H9 (cell line): ENCODE measurements around the gene NIN. TPM values are rescaled to one million over a fixed set of nuclear protein-coding genes. Genes with fewer than 3 reads are reported as not detected.

Experiments
- DNase-seq: peaks from one replicate; pipeline ENCODE4 v3.0.0-alpha.2; 2017
- H2AFZ ChIP-seq: one replicate; pipeline ENCODE4 v1.6.1; 2013; ENCODE audit warnings: mild to moderate bottlenecking, low read length, control low read depth, moderate library complexity
- H2AK5ac ChIP-seq: 2 replicates; pipeline ENCODE4 v1.6.1; 2013; ENCODE audit warnings: low read length, control low read depth, mixed read lengths; ENCODE audit not compliant: insufficient read length
- H2BK120ac ChIP-seq: one replicate; pipeline ENCODE4 v1.6.1; 2013; ENCODE audit warnings: low read depth, mild to moderate bottlenecking, low read length, control low read depth, inconsistent platforms; ENCODE audit not compliant: poor library complexity, severe bottlenecking
- H2BK12ac ChIP-seq: 2 replicates; pipeline ENCODE4 v1.6.1; 2013; ENCODE audit warnings: low read length, control low read depth, mixed read lengths, low read depth; ENCODE audit not compliant: insufficient read length
- H2BK15ac ChIP-seq: 2 replicates; pipeline ENCODE4 v1.6.1; 2013; ENCODE audit warnings: low read depth, low read length, control low read depth
- H2BK20ac ChIP-seq: one replicate; pipeline ENCODE4 v1.6.1; 2013; ENCODE audit warnings: low read depth, mild to moderate bottlenecking, low read length, control low read depth, inconsistent platforms; ENCODE audit not compliant: poor library complexity, severe bottlenecking
- H2BK5ac ChIP-seq: 2 replicates; pipeline ENCODE4 v1.6.1; 2013; ENCODE audit warnings: low read length, control low read depth, mixed read lengths; ENCODE audit not compliant: insufficient read length
- H3K14ac ChIP-seq: 2 replicates; pipeline ENCODE4 v1.6.1; 2013; ENCODE audit warnings: low read length, control low read depth; ENCODE audit not compliant: insufficient read depth
- H3K18ac ChIP-seq: 2 replicates; pipeline ENCODE4 v1.6.1; 2013; ENCODE audit warnings: low read depth, mild to moderate bottlenecking, mixed read lengths, low read length, control low read depth; ENCODE audit not compliant: insufficient read length
- H3K23ac ChIP-seq: 2 replicates; pipeline ENCODE4 v1.6.1; 2013; ENCODE audit warnings: low read length, control low read depth, mixed read lengths, low read depth; ENCODE audit not compliant: insufficient read length
- H3K23me2 ChIP-seq: 2 replicates; pipeline ENCODE4 v1.6.1; 2013; ENCODE audit warnings: low read depth, mild to moderate bottlenecking, mixed read lengths, low read length, control low read depth; ENCODE audit not compliant: insufficient read length, poor library complexity, severe bottlenecking
- H3K27ac ChIP-seq: 2 replicates; pipeline ENCODE4 v1.5.1; 2013; ENCODE audit warnings: low read length, control low read depth, mixed read lengths, low read depth; ENCODE audit not compliant: insufficient read length
- H3K27me3 ChIP-seq: 2 replicates; pipeline ENCODE4 v1.6.1; 2013; ENCODE audit warnings: low read length, control low read depth, inconsistent platforms; ENCODE audit not compliant: insufficient read depth
- H3K4ac ChIP-seq: 2 replicates; pipeline ENCODE4 v1.6.1; 2013; ENCODE audit warnings: low read depth, mild to moderate bottlenecking, control low read depth, inconsistent platforms, low read length, moderate library complexity
- H3K4me1 ChIP-seq: 2 replicates; pipeline ENCODE4 v1.6.1; 2013; ENCODE audit warnings: low read length, control low read depth, inconsistent platforms; ENCODE audit not compliant: insufficient read depth
- H3K4me2 ChIP-seq: 2 replicates; pipeline ENCODE4 v1.6.1; 2013; ENCODE audit warnings: low read length, control low read depth, mixed read lengths; ENCODE audit not compliant: insufficient read length, insufficient read depth
- H3K56ac ChIP-seq: 2 replicates; pipeline ENCODE4 v1.6.1; 2013; ENCODE audit warnings: low read depth, mild to moderate bottlenecking, mixed read lengths, low read length, control low read depth; ENCODE audit not compliant: insufficient read length
- H3K79me1 ChIP-seq: 2 replicates; pipeline ENCODE4 v1.6.1; 2013; ENCODE audit warnings: low read depth, mild to moderate bottlenecking, moderate library complexity, low read length, control low read depth, inconsistent platforms; ENCODE audit not compliant: insufficient read depth, poor library complexity, severe bottlenecking
- H3K79me2 ChIP-seq: 2 replicates; pipeline ENCODE4 v1.6.1; 2013; ENCODE audit warnings: low read length, control low read depth, inconsistent platforms; ENCODE audit not compliant: insufficient read depth
- H3K9ac ChIP-seq: 2 replicates; pipeline ENCODE4 v1.6.1; 2013; ENCODE audit warnings: low read length, control low read depth, mixed read lengths; ENCODE audit not compliant: insufficient read length; ENCODE audit errors: extremely low read depth
- H3K9me3 ChIP-seq: one replicate; pipeline ENCODE4 v1.6.1; 2013; ENCODE audit warnings: low read depth, low read length, inconsistent platforms; ENCODE audit not compliant: control insufficient read depth
- H3T11ph ChIP-seq: one replicate; pipeline ENCODE4 v1.6.1; 2013; ENCODE audit warnings: mild to moderate bottlenecking, low read length, control low read depth, inconsistent platforms
- H4K20me1 ChIP-seq: one replicate; pipeline ENCODE4 v1.6.1; 2013; ENCODE audit not compliant: control insufficient read depth, insufficient read length, insufficient read depth
- H4K5ac ChIP-seq: 2 replicates; pipeline ENCODE4 v1.6.1; 2013; ENCODE audit warnings: low read depth, mild to moderate bottlenecking, mixed read lengths, low read length, control low read depth; ENCODE audit not compliant: insufficient read length
- H4K8ac ChIP-seq: replicated peaks from 2 replicates; pipeline ENCODE4 v1.6.1; 2013; ENCODE audit warnings: low read length, control low read depth, mixed read lengths, low read depth; ENCODE audit not compliant: insufficient read length
- H4K91ac ChIP-seq: 2 replicates; pipeline ENCODE4 v1.6.1; 2013; ENCODE audit warnings: low read depth, mild to moderate bottlenecking, moderate library complexity, mixed read lengths, low read length, control low read depth; ENCODE audit not compliant: insufficient read length
- H3K27ac Mint-ChIP-seq, 3 experiments: 2 replicates in 2 of 3; 3 replicates in 1 of 3; pipeline ENCODE4 v1.8.0; 2020 to 2021; ENCODE audit warnings: mixed read lengths in 3 of 3, mild to moderate bottlenecking in 1 of 3, moderate library complexity in 1 of 3
- H3K27me3 Mint-ChIP-seq: 2 replicates; pipeline ENCODE4 v1.8.0; 2021; ENCODE audit warnings: low read depth, mild to moderate bottlenecking, moderate library complexity, mixed read lengths
- H3K36me3 Mint-ChIP-seq, 3 experiments: 2 replicates in 2 of 3; 3 replicates in 1 of 3; pipeline ENCODE4 v1.8.0; 2020 to 2021; ENCODE audit warnings: low read depth in 3 of 3, mixed read lengths in 3 of 3; ENCODE audit not compliant: insufficient read depth in 1 of 3
- H3K4me1 Mint-ChIP-seq, 2 experiments: 2 replicates each; pipeline ENCODE4 v1.8.0; 2020; ENCODE audit warnings: mixed read lengths in 2 of 2
- H3K4me3 Mint-ChIP-seq, 2 experiments: 2 replicates in 1 of 2; 3 replicates in 1 of 2; pipeline ENCODE4 v1.8.0; 2020 to 2021; ENCODE audit warnings: mild to moderate bottlenecking in 2 of 2, mixed read lengths in 2 of 2, moderate library complexity in 1 of 2
- H3K9me3 Mint-ChIP-seq, 2 experiments: 2 replicates in 1 of 2; 3 replicates in 1 of 2; pipeline ENCODE4 v1.8.0; 2020; ENCODE audit warnings: mild to moderate bottlenecking in 2 of 2, mixed read lengths in 2 of 2, moderate library complexity in 1 of 2
- CTCF ChIP-seq: fragments of 200-600 bp; sonication (generic); conservative IDR thresholded peaks from 3 replicates; pipeline ENCODE4 v1.8.0; 2021; ENCODE audit warnings: antibody characterized with exemption, mild to moderate bottlenecking
- WGBS: extraction: QIAGEN DNeasy Blood & Tissue Kit; methylation state at CpG from one replicate; pipeline ENCODE4 v1.1.7; 2013; ENCODE audit warnings: missing lambda C conversion rate, low lambda C conversion rate, mixed read lengths; ENCODE audit not compliant: insufficient read length; ENCODE audit errors: extremely low coverage; 5-methylcytosine and 5-hydroxymethylcytosine counted together
- total RNA-seq: library from RNA; stranded (reverse); gene quantifications from 2 replicates; pipeline ENCODE4 v1.2.1, GENCODE V29; 2021

The NIN gene
- total RNA-seq, 1 experiment from 2014 or later = 18.4 TPM

GRCh38 chr14:50734950-50735695 lies 95.8 kb downstream of the NIN start:
- no CpG with 5 or more reads among the region's 4 CpGs for WGBS
- H2BK15ac ChIP-seq = no peak overlapping the region
- no peak for DNase-seq
- no peaks in the 10 kb centered on the region for H3K79me1 ChIP-seq
- no peaks in the 10 kb centered on the region for H4K20me1 ChIP-seq
- no peak overlapping the region for H2BK5ac ChIP-seq
- H2BK12ac ChIP-seq = no peak overlapping the region
- no peak overlapping the region for H4K5ac ChIP-seq
- H2AK5ac ChIP-seq = no peak overlapping the region
- no peaks in the 10 kb centered on the region for H3K23me2 ChIP-seq
- H2BK20ac ChIP-seq = no peak overlapping the region
- Mint-ChIP-seq H3K9me3 (no peaks in the 10 kb centered on the region; a peak in 1 of 5 replicates), H3K4me3 (no peak overlapping the region), H3K27ac (no peak overlapping the region), H3K4me1 (no peaks in the 10 kb centered on the region), H3K36me3 (peaks cover 12 to 32% (median 13%) of the 10 kb centered on the region in 3 experiments; a peak in 5 of 7 replicates), H3K27me3 (no peaks in the 10 kb centered on the region)
- no peak overlapping the region for H4K91ac ChIP-seq
- H3K18ac ChIP-seq = no peak overlapping the region
- H3K79me2 ChIP-seq = no peaks in the 10 kb centered on the region; the same call in 1 of the 2 replicates
- H3K9ac ChIP-seq = no peak overlapping the region
- H3K27ac ChIP-seq = no peak overlapping the region
- H3K4me2 ChIP-seq = no peak overlapping the region
- no peak for TF ChIP-seq CTCF
- H2BK120ac ChIP-seq = no peak overlapping the region
- no peak overlapping the region for H3K23ac ChIP-seq
- no peaks in the 10 kb centered on the region for H3K9me3 ChIP-seq
- no peak overlapping the region for H3K56ac ChIP-seq
- no peak overlapping the region for H4K8ac ChIP-seq
- no peak overlapping the region for H3T11ph ChIP-seq
- no peak overlapping the region for H3K4ac ChIP-seq
- no peak overlapping the region for H3K14ac ChIP-seq
- H3K4me1 ChIP-seq = no peaks in the 10 kb centered on the region
- H3K27me3 ChIP-seq = no peaks in the 10 kb centered on the region
- no peak overlapping the region for H2AFZ ChIP-seq
